Endometrium (tissue), 2 donors: ENCODE results near the gene NELFB.
"Not testable (repeated sequence)": the region's sequence is repeated elsewhere in the genome, so short reads cannot be mapped to it uniquely, and the experiment has no call there.

Source experiments
- FAIRE-seq: peaks from 2 replicates; lab custom pipeline; 2012; peaks lifted over from hg19 to GRCh38; lab: Jason Lieb, UNC
- donor health status: control.
- donor health status: control.

Gene NELFB

DNA sequence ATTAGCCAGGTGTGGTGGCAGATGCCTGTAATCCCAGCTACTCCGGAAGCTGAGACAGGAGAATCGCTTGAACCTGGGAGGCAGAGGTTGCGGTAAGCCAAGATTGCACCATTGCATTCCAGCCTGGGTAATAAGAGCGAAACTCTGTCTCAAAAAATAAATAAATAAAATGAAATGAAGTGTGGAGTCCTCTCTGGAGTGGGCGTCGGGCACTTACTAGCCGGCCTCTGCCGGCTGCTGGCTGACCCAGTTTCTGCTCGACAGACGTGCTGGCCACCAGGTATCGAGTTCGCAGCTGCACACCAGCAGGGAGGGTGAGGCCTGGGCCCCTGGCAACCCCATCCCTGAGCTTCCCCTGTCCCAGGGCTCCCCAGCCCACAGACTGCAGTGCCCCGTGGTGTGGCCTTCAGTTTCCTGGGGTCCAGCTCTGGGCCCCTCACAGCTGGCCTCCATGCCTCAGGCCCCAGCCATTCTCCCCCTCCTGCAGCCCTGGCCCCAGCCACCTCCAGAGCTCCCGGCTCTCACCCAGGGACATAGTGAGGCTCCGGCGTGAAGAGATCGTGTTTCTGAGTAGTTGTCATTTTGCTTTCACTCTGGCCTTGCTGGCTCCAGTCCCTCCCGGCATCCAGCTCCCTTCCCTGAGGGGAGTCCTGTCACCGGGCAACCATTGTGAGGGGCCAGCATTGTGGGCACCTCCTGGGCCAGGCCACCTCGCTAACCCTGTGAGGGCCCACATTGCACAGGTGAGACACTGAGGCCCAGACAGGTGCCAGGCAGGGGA, 7.8 kb upstream of the NELFB start:
- FAIRE-seq, result no peak

DNA sequence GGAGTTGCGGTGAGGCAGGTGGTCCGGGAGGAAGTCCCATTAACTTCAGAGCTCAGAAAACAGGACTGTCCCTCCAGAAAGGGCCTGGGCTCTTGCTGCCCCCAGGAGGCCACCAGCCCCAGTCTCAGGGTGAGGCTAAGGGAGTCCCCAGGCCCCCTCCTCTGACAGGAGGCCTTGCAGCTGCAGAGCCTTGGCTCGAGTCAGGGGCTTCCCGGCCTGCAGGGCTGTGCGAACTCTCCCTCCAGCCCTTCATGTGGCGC, 7.3 kb upstream of the NELFB start:
- no peak for FAIRE-seq

DNA sequence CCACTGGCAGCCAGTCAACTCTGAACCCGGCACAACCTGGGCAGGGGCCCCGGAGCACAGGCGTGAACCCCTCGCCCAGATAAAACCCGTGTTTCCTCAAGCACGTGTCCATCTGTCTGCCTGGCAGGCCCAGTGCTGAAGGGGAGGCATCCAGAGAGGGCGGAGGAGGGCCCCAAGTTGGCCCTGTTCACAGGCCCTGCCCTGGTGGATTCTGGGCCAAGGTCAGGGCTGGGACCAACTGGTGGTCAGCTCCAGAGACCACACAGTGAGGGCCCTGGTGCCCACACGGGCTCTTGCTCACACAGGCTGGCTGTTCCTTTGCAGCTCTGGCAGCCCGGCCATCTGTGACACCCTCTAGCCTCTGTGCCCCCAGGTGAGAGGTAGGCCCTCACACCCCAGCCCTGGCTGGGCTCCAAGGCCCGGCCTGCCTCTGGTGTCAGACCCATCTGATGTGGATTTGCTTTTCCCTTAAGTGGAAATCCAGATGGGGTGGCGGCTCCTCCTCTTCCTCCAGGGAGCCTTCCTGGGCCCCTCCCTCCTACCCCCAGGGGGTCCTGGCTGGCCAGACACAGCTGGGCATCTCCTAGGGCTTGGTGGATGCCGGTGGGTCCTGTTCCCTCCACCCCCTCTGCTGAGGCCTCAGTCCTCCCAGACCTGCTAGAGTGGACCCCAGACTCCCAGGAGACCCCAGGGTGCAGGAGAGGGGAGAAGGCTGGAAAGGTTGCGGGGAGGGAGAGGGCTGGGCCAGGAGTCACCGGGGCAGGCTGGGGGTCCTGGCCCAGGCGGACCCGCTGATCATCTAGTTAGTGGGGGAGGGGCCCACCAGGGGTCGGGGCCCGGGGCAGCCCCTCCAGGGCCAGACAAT, 4.6 kb upstream of the NELFB start:
- no peak for FAIRE-seq

DNA sequence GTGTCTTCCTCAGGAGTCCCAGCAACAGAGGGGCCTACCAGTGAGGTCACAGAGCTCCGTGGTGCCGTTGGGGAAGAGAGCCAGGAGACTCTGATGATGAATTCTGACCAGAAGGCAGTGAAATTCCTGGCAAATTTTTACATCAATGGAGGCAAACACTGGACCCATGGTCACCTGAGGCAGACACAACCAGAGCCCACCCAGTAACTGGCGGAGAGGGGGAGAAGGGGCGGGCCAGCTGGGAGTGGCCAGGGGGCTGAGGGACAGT, 4.0 kb upstream of the NELFB start, which contains the start of gene STPG3:
STPG3 (plus strand) TSS at position 93 of the 268 bp plus-strand sequence; CDS start at position 94, 1 bp downstream.
- no peak for FAIRE-seq

DNA sequence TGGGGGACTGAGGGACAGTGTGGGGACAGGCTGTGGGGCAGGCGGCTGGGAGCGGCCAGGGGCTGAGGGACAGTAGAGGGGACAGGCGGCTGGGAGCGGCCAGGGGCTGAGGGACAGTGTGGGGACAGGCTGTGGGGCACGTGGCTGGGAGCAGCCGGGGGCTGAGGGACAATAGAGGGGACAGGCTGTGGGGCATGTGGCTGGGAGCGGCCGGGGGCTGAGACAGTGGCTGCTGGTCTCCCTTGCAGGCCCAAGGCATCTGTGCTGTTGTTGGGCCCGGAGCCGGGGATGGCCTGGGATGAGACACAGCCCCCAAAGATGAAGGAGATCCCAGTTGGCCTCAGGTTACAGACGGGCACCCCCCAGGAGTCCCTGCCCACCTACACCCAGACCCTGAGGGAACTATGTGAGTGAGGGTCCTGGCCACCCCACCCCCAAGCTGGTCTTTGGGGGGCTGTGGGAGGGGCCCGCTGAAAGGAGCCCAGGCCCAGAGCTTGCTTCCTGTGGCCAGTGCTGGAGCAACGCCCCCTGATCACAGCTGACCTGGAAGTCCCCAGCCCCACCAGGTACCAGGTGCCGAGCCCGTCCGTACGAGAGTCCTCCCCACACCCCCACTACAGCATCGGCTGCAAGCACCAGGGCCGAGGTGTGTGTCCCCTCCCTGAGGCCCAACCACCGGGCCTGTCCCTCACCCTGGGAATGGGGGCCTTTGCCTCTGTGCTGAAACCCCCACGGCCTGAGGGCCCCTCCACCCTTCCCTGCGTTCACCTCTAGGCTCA, 3.4 kb upstream of the NELFB start:
- no peak for FAIRE-seq

DNA sequence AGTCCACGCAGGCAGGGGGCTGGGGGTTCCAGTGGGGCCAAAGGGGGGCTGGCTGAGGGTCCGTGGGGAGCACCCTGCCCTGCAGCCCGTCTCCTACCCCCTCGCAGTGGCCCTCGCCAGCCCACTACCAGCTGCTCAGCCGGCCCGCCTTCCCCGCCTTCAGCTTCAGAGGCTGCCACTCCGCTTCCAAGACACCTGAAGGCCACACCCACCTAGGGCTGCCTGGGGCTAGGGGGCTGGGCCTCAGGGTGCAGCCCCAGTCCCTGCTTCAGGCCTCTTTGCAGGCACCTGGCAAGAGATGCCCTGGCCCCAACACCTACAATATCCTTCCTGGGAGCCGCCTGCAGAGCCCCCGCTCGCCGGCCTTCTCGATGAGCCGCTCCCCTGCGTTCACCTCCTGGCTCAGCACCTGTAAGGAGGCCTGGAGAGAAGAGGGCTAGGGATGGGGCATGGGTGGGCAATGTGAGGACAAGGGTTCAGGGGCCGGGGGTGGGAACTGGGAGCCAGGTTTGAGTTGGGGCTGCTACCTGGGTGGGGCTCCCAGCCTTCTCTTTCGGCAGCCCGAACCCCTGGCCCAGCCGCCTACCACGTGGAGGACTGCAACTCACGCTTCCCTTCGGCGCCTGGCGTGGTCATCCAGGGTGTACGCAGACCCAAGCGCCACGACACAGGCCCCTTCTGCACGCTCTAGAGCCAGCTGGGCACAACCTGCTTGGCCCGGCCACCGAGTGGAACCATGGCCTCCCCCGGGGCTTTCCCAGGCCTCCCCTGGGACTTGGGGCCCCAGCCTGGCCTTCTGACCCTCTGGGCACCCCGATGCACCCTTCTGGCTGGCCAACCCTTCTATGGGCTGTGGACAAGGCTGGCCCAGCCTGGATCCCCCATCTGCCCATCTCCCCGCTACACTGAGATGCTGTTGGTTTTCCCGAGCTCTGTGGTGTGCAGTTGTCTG, 2.3 kb upstream of the NELFB start:
- FAIRE-seq, result no peak

DNA sequence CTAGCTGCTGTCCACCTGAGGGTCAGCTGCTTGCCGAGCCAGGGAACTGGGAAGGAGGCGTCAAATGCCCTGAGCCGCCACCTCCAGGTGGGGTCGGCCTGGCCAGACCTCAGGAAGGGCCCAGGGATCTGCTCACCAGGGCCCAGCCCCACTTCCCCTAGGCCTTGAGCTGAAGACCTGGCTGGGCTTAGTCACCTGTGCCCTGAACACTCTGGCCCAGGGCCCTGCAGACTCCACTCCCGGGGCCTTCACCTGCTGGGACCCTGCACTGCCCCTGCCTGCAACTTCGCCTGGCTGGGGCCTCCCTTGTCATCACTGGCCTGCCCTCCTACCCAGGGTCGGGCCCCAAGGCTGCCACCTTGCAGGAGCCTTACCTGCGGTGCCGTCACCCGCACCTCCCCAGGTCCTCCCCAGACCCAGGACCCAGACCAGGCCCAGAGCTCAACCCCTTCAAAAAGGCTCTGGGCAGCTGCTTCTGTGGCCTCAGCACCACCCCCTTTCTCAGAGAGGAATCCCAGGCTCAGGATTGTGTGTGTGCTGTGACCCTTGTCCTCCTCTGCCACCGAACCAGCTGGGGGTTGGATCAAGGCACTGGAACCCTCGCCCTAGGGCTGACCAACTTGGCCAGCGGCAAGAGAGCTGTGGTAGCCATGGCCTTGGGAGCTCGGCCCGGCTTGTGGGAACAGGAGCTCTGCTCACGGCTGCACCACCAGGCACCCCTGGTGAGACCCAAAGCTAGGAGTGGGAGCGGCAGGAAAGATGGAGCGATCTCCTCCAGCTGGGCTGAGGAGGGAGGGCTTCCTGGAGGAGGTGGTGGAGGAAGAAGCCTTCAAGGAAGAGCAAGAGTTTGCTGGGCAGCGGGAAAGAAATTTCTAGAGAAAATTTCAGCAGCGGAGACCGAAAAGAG, 1.2 kb upstream of the NELFB start:
- FAIRE-seq, result no peak

DNA sequence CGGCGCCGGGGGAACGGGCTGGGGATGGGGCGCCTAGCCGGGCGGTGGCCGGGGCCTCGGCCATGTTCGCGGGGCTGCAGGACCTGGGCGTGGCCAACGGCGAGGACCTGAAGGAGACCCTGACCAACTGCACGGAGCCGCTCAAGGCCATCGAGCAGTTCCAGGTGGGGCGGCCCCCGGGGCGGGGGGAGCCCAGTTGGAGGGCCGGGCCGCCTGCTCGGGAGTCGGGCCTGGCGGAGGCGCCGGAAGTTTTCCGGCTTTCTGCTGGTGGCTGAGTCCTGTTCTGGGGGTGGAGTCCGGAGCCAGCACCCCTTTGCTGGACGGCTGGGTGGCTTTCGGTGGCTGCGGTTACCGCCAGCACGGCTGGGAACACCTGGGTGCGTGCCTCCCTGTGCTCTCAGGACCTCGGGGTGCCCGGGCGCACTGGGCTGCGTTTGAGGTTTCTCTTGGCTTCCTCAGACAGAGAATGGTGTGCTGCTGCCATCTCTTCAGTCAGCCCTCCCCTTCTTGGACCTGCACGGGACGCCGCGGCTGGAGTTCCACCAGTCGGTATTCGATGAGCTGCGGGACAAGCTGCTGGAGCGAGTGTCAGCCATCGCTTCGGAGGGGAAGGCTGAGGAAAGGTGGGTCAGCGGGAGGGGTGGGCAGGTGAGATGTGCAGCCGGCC, 454 bp downstream of the NELFB start:
- FAIRE-seq, result no peak

DNA sequence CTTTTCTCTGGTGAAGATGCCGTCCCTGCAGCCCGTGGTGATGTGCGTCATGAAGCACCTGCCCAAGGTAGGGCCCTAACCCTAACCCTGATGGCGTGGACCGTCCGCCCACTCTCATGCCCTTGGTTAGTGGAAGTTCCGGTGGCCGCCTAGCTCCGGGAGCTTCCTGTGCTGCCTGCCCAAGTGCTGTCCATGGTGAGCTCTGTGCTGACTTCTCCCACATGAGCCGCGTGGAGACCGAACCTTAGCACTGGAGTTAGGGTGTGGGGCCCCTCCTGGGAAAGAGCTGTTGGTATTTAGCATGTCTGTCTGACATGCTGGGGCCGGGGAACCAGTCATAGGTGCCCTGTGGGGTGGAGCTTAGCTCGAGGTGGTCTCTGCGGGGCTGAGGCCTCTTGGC, 1.2 kb downstream of the NELFB start:
- no peak for FAIRE-seq

DNA sequence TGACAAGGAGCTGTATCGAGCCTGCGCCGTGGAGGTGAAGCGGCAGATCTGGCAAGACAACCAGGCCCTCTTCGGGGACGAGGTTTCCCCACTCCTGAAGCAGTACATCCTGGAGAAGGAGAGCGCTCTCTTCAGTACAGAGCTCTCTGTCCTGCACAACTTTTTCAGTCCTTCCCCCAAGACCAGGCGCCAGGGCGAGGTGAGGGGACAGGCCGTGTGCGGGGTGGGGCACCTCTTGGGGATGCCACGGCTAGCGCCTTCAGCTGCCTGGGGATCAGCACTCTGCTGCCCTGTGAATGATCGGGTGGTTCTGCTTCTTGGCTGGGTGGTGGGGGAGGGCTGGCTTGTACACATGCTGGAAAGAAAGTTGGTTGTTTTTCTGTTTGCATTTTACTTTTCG, 1.7 kb downstream of the NELFB start:
- FAIRE-seq, result no peak

DNA sequence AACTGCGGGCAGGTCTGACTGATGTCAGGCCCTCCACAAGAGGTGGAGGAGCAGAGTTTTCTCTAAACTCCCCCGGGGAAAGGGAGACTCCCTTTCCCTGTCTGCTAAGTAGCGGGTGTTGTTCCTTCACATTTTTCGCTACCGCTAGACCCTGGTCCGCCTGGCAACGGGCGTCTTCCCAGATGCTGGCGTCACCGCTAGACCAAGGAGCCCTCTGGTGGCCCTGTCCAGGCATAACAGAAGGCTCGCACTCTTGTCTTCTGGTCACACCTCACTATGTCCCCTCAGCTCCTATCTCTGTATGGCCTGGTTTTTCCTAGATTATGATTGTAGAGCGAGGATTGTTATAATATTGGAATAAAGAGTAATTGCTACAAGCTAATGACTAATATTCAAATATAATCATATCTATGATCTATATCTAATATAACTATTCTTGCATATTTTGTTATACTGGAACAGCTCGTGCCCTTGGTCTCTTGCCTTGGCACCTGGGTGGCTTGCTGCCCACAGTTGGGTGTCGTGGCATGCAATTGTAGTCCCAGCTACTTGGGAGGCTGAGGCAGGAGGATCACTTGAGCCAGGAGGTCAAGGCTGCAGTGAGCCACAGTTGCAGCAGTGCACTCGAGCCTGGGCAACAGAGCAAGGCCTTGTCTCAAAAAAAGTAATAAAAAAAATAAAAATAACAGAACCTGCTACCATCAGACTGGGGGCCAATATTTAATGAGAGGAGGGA, 7.2 kb downstream of the NELFB start:
- FAIRE-seq, result not testable (repeated sequence)

DNA sequence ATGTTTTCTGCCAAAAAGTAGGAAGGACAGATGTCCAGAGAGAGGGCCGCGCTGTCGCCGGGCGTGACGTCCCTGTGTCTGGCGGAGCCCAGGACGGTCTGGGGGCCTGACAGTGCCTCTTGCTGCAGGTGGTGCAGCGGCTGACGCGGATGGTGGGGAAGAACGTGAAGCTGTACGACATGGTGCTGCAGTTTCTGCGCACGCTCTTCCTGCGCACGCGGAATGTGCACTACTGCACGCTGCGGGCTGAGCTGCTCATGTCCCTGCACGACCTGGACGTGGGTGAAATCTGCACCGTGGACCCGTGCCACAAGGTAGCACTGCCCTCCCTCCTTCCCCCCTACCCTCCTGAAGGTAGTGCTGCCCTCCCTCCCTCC, 7.8 kb downstream of the NELFB start:
- no peak for FAIRE-seq

DNA sequence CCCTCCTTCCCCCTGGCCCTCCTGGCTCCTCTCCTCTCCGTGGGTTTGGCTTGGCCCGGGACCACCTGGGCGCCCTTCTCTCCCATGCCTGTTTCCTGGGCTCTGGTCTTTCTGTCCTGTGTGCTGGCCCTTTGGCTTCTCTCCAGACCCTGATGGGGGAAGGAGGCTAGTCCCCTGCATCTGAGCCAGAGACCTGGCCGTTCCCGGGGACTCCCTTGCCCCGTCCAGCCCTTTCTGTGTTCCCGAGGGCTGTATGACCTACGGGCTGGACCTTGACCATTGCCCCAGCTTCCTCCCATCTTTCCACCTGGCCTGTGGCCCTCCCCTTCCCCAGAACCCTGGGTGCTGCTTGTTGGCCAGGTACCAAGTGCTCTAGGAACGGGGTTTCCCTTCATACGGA, 8.4 kb downstream of the NELFB start:
- no peak for FAIRE-seq

DNA sequence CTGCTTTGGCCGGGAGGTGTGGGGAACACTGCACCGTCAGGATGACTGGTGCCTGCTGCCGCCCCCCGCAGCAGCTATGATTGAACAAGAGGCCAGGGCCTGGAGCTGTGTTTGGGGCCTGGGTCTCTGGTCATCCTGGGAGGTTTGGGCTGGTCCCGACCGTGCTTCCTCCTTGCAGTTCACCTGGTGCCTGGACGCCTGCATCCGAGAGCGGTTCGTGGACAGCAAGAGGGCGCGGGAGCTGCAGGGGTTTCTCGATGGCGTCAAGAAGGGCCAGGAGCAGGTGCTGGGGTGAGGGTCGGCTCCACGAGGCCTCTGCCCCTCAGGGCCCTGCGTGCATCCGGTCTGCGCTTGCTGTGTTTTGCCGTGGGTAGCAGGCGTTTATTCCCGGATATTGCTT, 8.9 kb downstream of the NELFB start:
- no peak for FAIRE-seq

DNA sequence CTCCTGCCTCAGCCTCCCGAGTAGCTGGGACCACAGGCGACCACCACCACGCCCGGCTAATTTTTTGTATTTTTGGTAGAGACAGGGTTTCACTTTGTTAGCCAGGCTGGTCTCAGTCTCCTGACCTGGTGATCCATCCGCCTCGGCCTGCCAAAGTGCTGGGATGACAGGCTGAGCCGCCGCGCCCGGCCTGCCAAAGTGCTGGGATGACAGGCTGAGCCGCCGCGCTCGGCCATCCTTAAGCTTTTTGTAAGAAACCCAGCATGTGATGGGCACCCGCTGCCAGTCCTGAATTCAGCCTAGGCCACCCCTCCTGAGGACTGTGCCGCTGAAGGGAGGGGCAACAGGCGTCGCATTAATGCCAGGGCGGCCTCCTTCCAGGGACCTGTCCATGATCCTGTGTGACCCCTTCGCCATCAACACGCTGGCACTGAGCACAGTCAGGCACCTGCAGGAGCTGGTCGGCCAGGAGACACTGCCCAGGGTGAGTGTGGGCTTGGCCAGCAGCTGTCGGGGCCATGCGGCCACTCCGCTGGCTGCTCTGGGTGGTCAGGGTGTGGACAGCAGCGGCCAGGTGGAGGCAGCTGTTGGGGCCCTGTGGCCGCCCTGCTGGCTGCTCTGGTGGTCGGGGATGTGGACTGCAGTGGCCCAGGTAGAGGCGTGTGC, 10.5 kb downstream of the NELFB start:
- no peak for FAIRE-seq

DNA sequence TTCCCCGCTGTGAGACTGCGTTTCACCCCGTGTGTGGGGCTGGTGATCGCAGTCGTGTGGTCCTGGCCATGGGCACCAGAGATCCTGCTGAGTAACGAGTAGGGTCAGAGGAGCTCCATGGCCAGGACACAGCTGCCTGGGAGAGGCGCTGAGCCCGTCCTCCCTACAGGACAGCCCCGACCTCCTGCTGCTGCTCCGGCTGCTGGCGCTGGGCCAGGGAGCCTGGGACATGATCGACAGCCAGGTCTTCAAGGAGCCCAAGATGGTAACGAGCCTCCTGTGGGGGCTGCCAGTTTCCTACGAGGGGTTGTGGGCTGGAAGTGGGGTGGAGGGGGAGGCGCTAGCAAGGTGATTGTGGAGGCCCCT, 11.0 kb downstream of the NELFB start:
- FAIRE-seq, result no peak

DNA sequence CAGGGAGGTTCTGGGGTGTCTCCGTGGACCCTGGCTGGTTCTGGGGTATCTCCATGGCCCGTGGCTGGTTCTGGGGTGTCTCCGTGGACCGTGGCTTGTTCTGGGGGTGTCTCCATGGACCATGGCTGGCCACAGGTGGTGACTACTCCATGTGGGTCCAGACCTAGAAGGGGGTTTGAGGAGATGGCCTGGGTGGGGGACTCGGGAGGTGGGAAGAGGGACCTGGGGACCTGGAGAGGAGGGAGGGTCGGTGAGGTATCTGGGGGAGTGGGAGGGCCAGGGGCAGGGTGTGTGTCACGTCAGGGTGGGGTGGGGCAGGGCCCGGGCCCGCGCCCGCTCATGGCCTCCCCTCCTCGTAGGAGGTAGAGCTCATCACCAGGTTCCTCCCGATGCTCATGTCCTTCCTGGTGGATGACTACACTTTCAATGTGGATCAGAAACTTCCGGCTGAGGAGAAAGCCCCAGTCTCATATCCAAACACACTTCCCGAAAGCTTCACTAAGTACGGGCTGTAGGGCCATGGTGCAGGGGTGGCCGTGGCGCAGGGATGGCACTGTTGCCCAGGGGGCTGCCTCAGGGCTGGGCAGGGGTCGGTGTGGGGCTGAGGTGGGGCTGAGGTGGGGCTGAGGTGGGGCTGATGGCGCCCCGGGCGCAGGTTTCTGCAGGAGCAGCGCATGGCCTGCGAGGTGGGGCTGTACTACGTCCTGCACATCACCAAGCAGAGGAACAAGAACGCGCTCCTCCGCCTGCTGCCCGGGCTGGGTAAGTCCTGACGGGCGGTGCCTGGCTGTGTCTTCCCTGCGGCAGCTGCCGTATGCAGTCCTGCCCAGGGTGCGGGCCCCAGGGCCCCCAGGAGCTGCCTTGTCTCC, 11.7 kb downstream of the NELFB start:
- no peak for FAIRE-seq

DNA sequence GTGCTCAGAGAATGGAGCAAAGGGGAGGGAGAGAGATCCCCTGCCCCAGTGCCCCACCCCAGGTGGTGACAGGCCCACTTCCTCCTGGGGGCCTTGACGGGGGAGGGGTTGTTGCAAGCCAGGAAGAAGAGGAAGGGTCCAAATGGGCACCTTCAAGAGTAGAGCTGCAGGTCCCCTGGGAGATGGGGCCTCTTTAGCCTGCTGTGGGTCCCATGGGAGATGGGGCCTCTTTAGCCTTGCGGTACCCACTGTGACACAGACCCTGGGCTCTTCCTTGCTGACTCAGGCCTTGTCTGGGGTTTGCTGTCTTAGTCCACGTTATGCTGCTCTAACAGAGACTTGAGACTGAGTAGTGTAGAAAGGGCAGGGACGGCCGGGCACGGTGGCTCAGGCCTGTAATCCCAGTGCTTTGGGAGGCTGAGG, 12.8 kb downstream of the NELFB start:
- no peak for FAIRE-seq
